K562 (cell line): ENCODE data around the gene SHISA7. TPM values are rescaled to one million over a fixed set of nuclear protein-coding genes. Genes with fewer than 3 reads are reported as not detected.

Source experiments
- FOS ChIP-seq: IDR thresholded peaks from 3 replicates; pipeline ENCODE4 v1.6.1; 2011; ENCODE audit not compliant: insufficient read length; ENCODE audit errors: extremely low read depth
- FOSL1 ChIP-seq: fragments of 200-800 bp; sonication (Bioruptor generic); conservative IDR thresholded peaks from 2 replicates; pipeline ENCODE4 v1.6.1; 2016; ENCODE audit warnings: missing genetic modification characterization, missing compliant biosample characterization
- JUN ChIP-seq, 2 experiments: sonication (generic) in 1 of 2; formaldehyde crosslinking in 1 of 2; IDR thresholded peaks; 2 replicates each; pipeline versions ENCODE4 v1.6.1 to v1.8.0; 2012 to 2022; ENCODE audit warnings: borderline replicate concordance in 2 of 2, mild to moderate bottlenecking in 2 of 2, improper control_type of control experiment in 1 of 2, low read depth in 1 of 2, low read length in 1 of 2, missing genetic modification reagents in 1 of 2
- KAT8 ChIP-seq: fragments of 450-650 bp; IDR thresholded peaks from 2 replicates; pipeline ENCODE4 v1.6.1; 2016; ENCODE audit warnings: low read depth, mild to moderate bottlenecking
- LCOR ChIP-seq: sonication (generic); formaldehyde crosslinking; IDR thresholded peaks from 2 replicates; pipeline ENCODE4 v1.8.0; 2022; ENCODE audit warnings: mild to moderate bottlenecking, missing genetic modification reagents
- NFXL1 ChIP-seq: fragments of 450-650 bp; formaldehyde crosslinking; IDR thresholded peaks from 2 replicates; pipeline ENCODE4 v1.4.0; 2021; ENCODE audit warnings: mild to moderate bottlenecking
- RFX5 ChIP-seq: IDR thresholded peaks from 2 replicates; pipeline ENCODE4 v1.6.1; 2011; ENCODE audit warnings: low read depth, mild to moderate bottlenecking, improper control_type of control experiment, low read length
- TFE3 ChIP-seq: fragments of 450-650 bp; formaldehyde crosslinking; IDR thresholded peaks from 2 replicates; pipeline ENCODE4 v1.4.0; 2020; ENCODE audit warnings: mild to moderate bottlenecking, mixed read lengths
- ZNF133 ChIP-seq: fragments of 250-450 bp; sonication (Bioruptor Pico); IDR thresholded peaks from 2 replicates; pipeline ENCODE4 v1.4.0; 2020; ENCODE audit warnings: mild to moderate bottlenecking
- ZNF384 ChIP-seq: IDR thresholded peaks from 2 replicates; pipeline ENCODE4 v1.6.1; 2012; ENCODE audit warnings: low read depth, low read length, improper control_type of control experiment
- ZNF444 ChIP-seq: fragments of 250-450 bp; sonication (Bioruptor Pico); IDR thresholded peaks from 2 replicates; pipeline ENCODE4 v1.4.0; 2020; ENCODE audit warnings: mild to moderate bottlenecking, moderate library complexity
- ZNF583 ChIP-seq: fragments of 250-450 bp; sonication (Bioruptor Pico); IDR thresholded peaks from 2 replicates; pipeline ENCODE4 v1.4.0; 2020
- polyA plus RNA-seq, 8 experiments: library from polyadenylated mRNA; depleted of rRNA in 4 of 8; stranded (reverse) in 5 of 8; unstranded in 3 of 8; fragments of >200 nt; fragmentation: Nextera tagmentation in 2 of 8; fragmentation: Illumina TruSeq in 1 of 8; extraction: Ambion mirVana in 2 of 8; extraction: Trizol in 1 of 8; gene quantifications; 2 replicates each; pipeline versions ENCODE4 v1.2.1 to v1.2.3, GENCODE V29; 2011 to 2014; ENCODE audit warnings: inconsistent platforms in 1 of 8, missing spikeins in 1 of 8
- total RNA-seq, 7 experiments: library from RNA; depleted of rRNA in 6 of 7; stranded (reverse); fragments of >200 nt in 6 of 7; fragmentation: Illumina TruSeq in 2 of 7; extraction: Trizol in 2 of 7; gene quantifications; 2 replicates each; pipeline versions ENCODE4 v1.2.1 to v1.2.3, GENCODE V29; 2011 to 2021; ENCODE audit warnings: low replicate concordance in 1 of 7
- TF ChIP-seq, protein P1 (sequence below): fragments of 250-450 bp; sonication (Bioruptor Pico); IDR thresholded peaks from 2 replicates; pipeline ENCODE4 v1.4.0; 2020; ENCODE audit warnings: borderline replicate concordance
- TF ChIP-seq, protein P2 (sequence below), 3 experiments: fragments of 200-800 bp in 1 of 3; sonication (Bioruptor generic) in 1 of 3; sonication (generic) in 1 of 3; formaldehyde crosslinking in 1 of 3; IDR thresholded peaks; 2 replicates each; pipeline versions ENCODE4 v1.6.1 to v1.8.0; 2016 to 2022; ENCODE audit warnings: mild to moderate bottlenecking in 2 of 3, missing compliant biosample characterization in 2 of 3, missing genetic modification characterization in 2 of 3, missing genetic modification reagents in 1 of 3
- TF ChIP-seq, protein P3 (sequence below): sonication (generic); formaldehyde crosslinking; IDR thresholded peaks from 2 replicates; pipeline ENCODE4 v1.8.0; 2023; ENCODE audit warnings: missing genetic modification reagents, mild to moderate bottlenecking, borderline replicate concordance

SHISA7 gene
- total and polyA plus RNA-seq, 9 of the 15 experiments (the other 6 are each of a cell fraction or from before 2014, with no cell fraction given): 0.01 to 0.40 (median 0.07) TPM

- no peak for TF ChIP-seq TFE3 (CRISPR knock-in tag)
- TF ChIP-seq, protein P1, sequence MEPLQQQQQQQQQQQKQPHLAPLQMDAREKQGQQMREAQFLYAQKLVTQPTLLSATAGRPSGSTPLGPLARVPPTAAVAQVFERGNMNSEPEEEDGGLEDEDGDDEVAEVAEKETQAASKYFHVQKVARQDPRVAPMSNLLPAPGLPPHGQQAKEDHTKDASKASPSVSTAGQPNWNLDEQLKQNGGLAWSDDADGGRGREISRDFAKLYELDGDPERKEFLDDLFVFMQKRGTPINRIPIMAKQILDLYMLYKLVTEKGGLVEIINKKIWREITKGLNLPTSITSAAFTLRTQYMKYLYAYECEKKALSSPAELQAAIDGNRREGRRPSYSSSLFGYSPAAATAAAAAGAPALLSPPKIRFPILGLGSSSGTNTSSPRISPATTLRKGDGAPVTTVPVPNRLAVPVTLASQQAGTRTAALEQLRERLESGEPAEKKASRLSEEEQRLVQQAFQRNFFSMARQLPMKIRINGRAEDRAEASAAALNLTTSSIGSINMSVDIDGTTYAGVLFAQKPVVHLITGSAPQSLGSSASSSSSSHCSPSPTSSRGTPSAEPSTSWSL (CRISPR knock-in tag): no peak
- no peak for TF ChIP-seq ZNF133 (CRISPR knock-in tag)
- TF ChIP-seq FOS: no peak
- peak; percentile 85 for TF ChIP-seq FOSL1 (tag)
- no peak for TF ChIP-seq NFXL1 (CRISPR knock-in tag)
- TF ChIP-seq, protein P2, sequence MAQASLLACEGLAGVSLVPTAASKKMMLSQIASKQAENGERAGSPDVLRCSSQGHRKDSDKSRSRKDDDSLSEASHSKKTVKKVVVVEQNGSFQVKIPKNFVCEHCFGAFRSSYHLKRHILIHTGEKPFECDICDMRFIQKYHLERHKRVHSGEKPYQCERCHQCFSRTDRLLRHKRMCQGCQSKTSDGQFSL (CRISPR knock-in tag; IDR thresholded peaks at IDR 0.05): no peak
- TF ChIP-seq, protein P2 (tag; IDR thresholded peaks at IDR 0.05): no peak
- TF ChIP-seq RFX5: no peak
- TF ChIP-seq, protein P3, sequence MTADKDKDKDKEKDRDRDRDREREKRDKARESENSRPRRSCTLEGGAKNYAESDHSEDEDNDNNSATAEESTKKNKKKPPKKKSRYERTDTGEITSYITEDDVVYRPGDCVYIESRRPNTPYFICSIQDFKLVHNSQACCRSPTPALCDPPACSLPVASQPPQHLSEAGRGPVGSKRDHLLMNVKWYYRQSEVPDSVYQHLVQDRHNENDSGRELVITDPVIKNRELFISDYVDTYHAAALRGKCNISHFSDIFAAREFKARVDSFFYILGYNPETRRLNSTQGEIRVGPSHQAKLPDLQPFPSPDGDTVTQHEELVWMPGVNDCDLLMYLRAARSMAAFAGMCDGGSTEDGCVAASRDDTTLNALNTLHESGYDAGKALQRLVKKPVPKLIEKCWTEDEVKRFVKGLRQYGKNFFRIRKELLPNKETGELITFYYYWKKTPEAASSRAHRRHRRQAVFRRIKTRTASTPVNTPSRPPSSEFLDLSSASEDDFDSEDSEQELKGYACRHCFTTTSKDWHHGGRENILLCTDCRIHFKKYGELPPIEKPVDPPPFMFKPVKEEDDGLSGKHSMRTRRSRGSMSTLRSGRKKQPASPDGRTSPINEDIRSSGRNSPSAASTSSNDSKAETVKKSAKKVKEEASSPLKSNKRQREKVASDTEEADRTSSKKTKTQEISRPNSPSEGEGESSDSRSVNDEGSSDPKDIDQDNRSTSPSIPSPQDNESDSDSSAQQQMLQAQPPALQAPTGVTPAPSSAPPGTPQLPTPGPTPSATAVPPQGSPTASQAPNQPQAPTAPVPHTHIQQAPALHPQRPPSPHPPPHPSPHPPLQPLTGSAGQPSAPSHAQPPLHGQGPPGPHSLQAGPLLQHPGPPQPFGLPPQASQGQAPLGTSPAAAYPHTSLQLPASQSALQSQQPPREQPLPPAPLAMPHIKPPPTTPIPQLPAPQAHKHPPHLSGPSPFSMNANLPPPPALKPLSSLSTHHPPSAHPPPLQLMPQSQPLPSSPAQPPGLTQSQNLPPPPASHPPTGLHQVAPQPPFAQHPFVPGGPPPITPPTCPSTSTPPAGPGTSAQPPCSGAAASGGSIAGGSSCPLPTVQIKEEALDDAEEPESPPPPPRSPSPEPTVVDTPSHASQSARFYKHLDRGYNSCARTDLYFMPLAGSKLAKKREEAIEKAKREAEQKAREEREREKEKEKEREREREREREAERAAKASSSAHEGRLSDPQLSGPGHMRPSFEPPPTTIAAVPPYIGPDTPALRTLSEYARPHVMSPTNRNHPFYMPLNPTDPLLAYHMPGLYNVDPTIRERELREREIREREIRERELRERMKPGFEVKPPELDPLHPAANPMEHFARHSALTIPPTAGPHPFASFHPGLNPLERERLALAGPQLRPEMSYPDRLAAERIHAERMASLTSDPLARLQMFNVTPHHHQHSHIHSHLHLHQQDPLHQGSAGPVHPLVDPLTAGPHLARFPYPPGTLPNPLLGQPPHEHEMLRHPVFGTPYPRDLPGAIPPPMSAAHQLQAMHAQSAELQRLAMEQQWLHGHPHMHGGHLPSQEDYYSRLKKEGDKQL (CRISPR knock-in tag): no peak
- TF ChIP-seq JUN (IDR thresholded peaks at IDR 0.05; ENCODE audit: borderline replicate concordance, low read depth, low read length): peak; percentile 7; the same call in 1 of the 2 replicates
- TF ChIP-seq JUN (CRISPR knock-in tag; IDR thresholded peaks at IDR 0.05; ENCODE audit: borderline replicate concordance): no peak
- TF ChIP-seq KAT8: no peak
- TF ChIP-seq LCOR (CRISPR knock-in tag): peak; percentile 99
- TF ChIP-seq ZNF583 (CRISPR knock-in tag): no peak
- 0 out of 2 replicates have a peak, but pooled peaks have one; percentile 3 for TF ChIP-seq ZNF384
- TF ChIP-seq ZNF444: no peak
These were observed 24.3 kb upstream of the SHISA7 start (continued) for GRCh38 chr19:55467236-55468053.
